Measurements from ENCODE around the gene COQ10B. TPM values are rescaled to one million over a fixed set of nuclear protein-coding genes. Genes with fewer than 3 reads are reported as not detected.
A peak's percentile ranks its signal among the peaks of the same experiment; 100 is the strongest.

The COQ10B gene
- total RNA-seq, 4 donors from 2014 or later, result 7.4 to 21.5 (median 13.7) TPM

DNA sequence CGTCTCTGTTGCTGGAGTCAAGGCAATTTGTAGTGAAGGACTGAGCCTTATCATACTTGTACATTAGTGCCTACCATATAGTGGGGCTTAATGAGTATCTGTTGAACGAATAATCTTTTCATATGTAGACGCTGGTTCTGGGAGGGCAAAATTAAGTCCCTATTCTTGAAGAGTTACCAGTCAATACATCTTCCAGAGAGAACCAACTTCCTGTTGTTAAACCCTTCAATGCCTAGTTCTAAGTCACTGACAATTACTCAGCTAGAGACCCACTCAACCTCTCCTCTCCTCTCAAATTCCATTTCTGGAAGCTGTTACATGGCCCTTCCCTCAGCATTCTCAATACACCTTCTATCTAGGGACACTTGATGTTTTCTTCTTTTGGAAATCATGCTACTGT is 61.4 kb downstream of the COQ10B start:
- TF ChIP-seq POLR2A (IDR thresholded peaks at IDR 0.05), result no peak
- TF ChIP-seq, protein P1, sequence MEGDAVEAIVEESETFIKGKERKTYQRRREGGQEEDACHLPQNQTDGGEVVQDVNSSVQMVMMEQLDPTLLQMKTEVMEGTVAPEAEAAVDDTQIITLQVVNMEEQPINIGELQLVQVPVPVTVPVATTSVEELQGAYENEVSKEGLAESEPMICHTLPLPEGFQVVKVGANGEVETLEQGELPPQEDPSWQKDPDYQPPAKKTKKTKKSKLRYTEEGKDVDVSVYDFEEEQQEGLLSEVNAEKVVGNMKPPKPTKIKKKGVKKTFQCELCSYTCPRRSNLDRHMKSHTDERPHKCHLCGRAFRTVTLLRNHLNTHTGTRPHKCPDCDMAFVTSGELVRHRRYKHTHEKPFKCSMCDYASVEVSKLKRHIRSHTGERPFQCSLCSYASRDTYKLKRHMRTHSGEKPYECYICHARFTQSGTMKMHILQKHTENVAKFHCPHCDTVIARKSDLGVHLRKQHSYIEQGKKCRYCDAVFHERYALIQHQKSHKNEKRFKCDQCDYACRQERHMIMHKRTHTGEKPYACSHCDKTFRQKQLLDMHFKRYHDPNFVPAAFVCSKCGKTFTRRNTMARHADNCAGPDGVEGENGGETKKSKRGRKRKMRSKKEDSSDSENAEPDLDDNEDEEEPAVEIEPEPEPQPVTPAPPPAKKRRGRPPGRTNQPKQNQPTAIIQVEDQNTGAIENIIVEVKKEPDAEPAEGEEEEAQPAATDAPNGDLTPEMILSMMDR (IDR thresholded peaks at IDR 0.05 in 4 of 5, conservative IDR thresholded peaks at IDR 0.05 in 1 of 5), result no peak
- intact Hi-C loops (cut with DNase I; ENCODE audit: low total_unique reads), result loop anchor here (1.0 to 2.0 kb wide), 2 partner anchors 14 to 80 kb away; partner anchors contain the start of genes HSPE1 and SF3B1
- no peaks in the 10 kb centered on the region for H3K27me3 ChIP-seq
- no peak for ATAC-seq
- H3K27ac ChIP-seq, result peak overlapping the region; percentile 93 to 100 (median 95)
- no peaks in the 10 kb centered on the region for H3K36me3 ChIP-seq
- in situ Hi-C loops (cut with MboI; ENCODE audit: low sequenced_read_pairs in 4 of 4), result loop anchor here in 1 of 4 donors (10.0 kb wide), 2 partner anchors 80 to 190 kb away; partner anchors contain the start of genes MARS2 and SF3B1
- peaks cover 19 to 26% of the 10 kb centered on the region in 2 donors for H3K4me1 ChIP-seq
- peak overlapping the region; percentile 70 to 100 (median 86) for H3K4me3 ChIP-seq
- no peaks in the 10 kb centered on the region for H3K9me3 ChIP-seq
- DNase-seq, result no peak

- peaks cover 19 to 26% of the 10 kb centered on the region in 2 donors for H3K4me1 ChIP-seq
- no peaks in the 10 kb centered on the region for H3K27me3 ChIP-seq
- H3K36me3 ChIP-seq, result no peaks in the 10 kb centered on the region
- intact Hi-C loops (cut with DNase I; ENCODE audit: low total_unique reads) (loop anchor here (1.0 to 2.0 kb wide), 2 partner anchors 15 to 81 kb away; partner anchors contain the start of genes HSPE1 and SF3B1), in situ Hi-C loops (cut with MboI; ENCODE audit: low sequenced_read_pairs in 4 of 4) (loop anchor here in 1 of 4 donors (10.0 kb wide), 2 partner anchors 81 to 189 kb away; partner anchors contain the start of genes MARS2 and SF3B1)
- ATAC-seq, result peak; percentile 39 to 40
- no peak for DNase-seq
- peak overlapping the region; percentile 93 to 100 (median 95) for H3K27ac ChIP-seq
- H3K4me3 ChIP-seq, result peak overlapping the region; percentile 70 to 100 (median 86)
- no peaks in the 10 kb centered on the region for H3K9me3 ChIP-seq
- TF ChIP-seq, protein P1 (IDR thresholded peaks at IDR 0.05 in 4 of 5, conservative IDR thresholded peaks at IDR 0.05 in 1 of 5), result no peak
- no peak for TF ChIP-seq POLR2A (IDR thresholded peaks at IDR 0.05)
Observed at GRCh38 chr2:197515315-197515738, 62.0 kb downstream of the COQ10B start.

DNA sequence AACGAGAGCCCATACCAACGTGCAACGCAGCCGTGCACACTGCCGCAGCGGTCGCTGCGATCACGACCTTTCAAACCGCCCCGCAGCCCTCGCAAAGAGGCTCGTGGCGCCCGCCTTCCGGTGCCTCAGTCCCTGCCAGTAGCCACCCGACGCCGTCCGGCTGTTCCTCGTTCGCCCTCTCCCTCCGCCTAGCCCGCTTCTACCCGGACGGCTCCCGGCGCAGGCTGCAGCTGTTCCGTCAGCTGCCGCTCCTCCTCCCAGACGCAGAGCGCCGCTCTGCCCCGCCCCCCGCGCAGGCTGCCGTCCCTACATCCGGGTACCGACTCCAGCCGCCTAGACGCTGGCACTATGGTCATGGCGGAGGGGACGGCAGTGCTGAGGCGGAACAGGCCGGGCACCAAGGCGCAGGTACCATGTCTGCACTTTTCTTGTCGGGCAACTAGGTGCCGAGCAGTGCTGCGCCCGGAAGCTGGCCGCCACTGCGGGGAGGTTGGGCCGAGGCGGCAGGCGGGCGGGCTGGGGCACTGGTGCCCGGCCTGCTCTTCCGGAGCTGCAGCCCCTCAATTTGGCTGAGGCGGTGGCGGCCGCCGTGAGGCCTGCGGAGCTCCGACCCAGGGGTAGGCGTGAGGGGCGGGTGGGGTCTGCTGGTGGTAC is 62.5 kb downstream of the COQ10B start, which contains the start of gene MOB4:
MOB4 (plus strand) TSS at position 328 of the 654 bp plus-strand sequence; CDS start at position 349, 21 bp downstream.
- ATAC-seq (peak; percentile 93 to 95), DNase-seq (peak; percentile 95)
- in situ Hi-C loops (cut with MboI; ENCODE audit: low sequenced_read_pairs in 4 of 4), result loop anchor here in 1 of 4 donors (10.0 kb wide), 2 partner anchors 81 to 189 kb away; partner anchors contain the start of genes MARS2 and SF3B1
- Histone ChIP-seq H3K4me3 (peak within 1 kb of the TSS; percentile 70 to 100 (median 86)), H3K9me3 (no peaks in the 10 kb centered on the region), H3K27ac (peak within 1 kb of the TSS; percentile 93 to 100 (median 95)), H3K4me1 (peaks cover 19 to 26% of the 10 kb centered on the region in 2 donors), H3K27me3 (no peaks in the 10 kb centered on the region), H3K36me3 (no peaks in the 10 kb centered on the region)
- TF ChIP-seq, protein P1 (IDR thresholded peaks at IDR 0.05 in 4 of 5, conservative IDR thresholded peaks at IDR 0.05 in 1 of 5), result no peak
- TF ChIP-seq POLR2A (IDR thresholded peaks at IDR 0.05), result peak; percentile 95 to 97
- intact Hi-C loops (cut with DNase I; ENCODE audit: low total_unique reads), result loop anchor here (1.0 to 2.0 kb wide), 4 partner anchors 16 to 189 kb away; partner anchors contain the start of genes COQ10B, HSPE1, MARS2 and SF3B1

GRCh38 chr2:197516393-197516761 is 63.0 kb downstream of the COQ10B start:
- H3K4me1 ChIP-seq, result peaks cover 19 to 26% of the 10 kb centered on the region in 2 donors
- intact Hi-C loops (cut with DNase I; ENCODE audit: low total_unique reads) (loop anchor here (1.0 to 2.0 kb wide), 2 partner anchors 63 to 188 kb away; partner anchors contain the start of genes COQ10B and MARS2), in situ Hi-C loops (cut with MboI; ENCODE audit: low sequenced_read_pairs in 4 of 4) (loop anchor here in 1 of 4 donors (10.0 kb wide), 2 partner anchors 82 to 188 kb away; partner anchors contain the start of genes MARS2 and SF3B1)

More at GRCh38 chr2:197516393-197516761, 63.0 kb downstream of the COQ10B start:
- Histone ChIP-seq H3K27me3 (no peaks in the 10 kb centered on the region), H3K36me3 (no peaks in the 10 kb centered on the region), H3K27ac (peak overlapping the region; percentile 93 to 100 (median 95)), H3K4me3 (peak overlapping the region; percentile 70 to 100 (median 86)), H3K9me3 (no peaks in the 10 kb centered on the region)
- TF ChIP-seq POLR2A (IDR thresholded peaks at IDR 0.05), result no peak
- TF ChIP-seq, protein P1 (IDR thresholded peaks at IDR 0.05 in 4 of 5, conservative IDR thresholded peaks at IDR 0.05 in 1 of 5), result no peak
- ATAC-seq, result peak; percentile 31 to 32
- peak; percentile 16 to 31 for DNase-seq
